ENCODE data around the gene GEMIN2.
"Not testable (repeated sequence)": the region's sequence is repeated elsewhere in the genome, so short reads cannot be mapped to it uniquely, and the experiment has no call there.

GEMIN2 gene

DNA sequence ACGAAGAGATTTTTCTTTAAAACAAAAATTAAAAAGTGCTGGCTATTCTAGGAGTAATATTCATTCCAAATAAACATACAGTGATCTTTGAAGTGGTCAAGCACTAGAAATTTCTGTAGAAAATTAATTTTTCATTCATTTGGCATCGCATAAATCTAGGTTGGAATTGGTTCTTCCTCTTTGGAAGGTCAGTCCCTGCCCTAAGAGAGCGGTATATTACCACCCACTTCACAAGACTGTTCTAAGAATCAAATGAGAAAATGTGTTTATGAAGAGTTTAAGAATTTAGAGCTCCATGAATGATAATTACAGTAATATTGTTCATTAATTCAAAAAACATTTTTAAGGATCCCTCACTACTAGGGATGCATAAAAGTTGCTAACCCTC, 444 bp upstream of the GEMIN2 start:
- DNase-seq: no peak

DNA sequence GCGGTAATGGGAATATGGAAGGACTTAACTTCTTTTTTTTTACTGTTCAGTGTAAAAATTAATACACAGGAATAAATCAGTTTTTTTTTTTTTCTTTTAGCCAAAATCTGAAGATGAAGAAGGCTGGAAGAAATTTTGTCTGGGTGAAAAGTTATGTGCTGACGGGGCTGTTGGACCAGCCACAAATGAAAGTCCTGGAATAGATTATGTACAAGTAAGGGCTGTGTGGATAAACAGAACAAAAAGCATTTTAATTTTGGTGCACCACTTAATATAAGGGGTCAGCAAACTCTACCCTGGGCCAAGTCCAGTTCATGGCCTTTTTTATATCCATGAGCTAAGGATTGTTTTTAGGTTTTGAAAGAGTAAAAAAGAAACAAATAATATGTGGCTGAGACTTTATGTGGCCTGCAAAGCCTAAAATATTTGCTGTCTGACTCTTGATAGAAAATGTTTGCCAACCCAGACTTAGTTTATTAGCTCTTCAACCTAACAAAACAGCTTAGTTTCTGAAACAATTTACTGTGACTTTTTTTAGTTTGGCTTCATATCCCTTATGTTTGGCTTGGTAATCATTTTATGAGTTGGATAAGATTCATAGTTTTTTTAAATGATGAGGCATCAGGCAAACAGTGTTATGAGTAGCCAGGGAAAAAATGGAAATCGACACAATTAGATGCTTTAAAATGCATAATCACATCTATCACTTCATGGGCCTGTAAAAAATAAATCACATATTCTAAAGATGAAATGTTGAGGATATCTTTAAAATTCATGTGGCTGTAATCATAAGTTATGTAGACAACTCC, 8.4 kb downstream of the GEMIN2 start:
- DNase-seq: no peak

DNA sequence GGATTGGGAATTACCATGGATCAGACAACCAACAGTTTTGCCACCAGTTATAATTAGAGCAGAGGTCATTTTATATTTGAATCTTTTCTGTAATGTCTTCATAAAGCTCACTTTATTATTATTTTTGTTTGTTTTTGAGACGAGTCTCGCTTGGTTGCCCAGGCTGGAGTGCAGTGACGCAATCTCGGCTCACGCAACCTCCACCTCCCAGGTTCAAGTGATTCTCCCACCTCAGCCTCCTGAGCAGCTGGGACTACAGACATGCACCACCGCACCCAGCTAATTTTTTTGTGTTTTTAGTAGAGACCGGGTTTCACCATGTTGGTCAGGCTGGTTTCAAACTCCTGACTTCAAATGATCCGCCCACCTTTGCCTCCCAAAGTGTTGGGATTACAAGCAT, 23.7 kb downstream of the GEMIN2 start:
- DNase-seq: not testable (repeated sequence)

DNA sequence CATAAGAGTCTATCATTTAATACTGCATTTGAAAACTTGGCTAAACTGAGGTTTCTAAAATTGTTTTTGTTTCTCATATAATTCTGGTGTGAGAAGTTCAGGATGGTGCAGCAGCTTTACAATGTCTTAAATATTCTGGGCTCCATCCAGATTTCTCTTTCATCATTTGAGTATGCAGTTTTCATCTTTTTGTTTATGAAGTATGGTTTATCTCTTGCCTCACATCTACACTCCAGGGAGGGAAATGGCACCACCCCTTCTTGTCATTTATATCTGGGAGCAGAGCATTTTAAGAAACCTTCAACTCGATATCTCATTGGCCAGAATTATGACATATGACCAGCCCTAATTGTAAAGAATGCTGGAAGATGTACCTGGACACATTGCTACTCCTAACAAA, 24.3 kb downstream of the GEMIN2 start:
- no peak for DNase-seq

DNA sequence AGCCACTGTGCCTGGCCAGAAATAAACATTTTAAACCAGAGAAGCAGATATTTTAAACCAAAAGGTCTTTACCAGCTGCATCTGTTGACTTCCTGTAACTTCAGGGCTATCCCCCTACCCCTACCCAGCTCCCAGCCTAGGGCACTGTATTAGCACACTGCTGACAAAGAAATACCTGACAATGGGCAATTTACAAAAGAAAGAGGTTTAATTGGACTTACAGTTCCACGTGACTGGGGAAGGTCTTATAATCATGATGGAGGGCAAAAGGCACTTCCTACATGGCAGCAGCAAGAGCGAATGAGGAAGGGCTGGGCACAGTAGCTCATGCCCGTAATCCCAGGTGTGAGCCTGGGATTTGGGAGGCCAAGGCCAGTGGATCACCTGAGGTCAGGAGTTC, 26.0 kb downstream of the GEMIN2 start:
- no peak for DNase-seq

DNA sequence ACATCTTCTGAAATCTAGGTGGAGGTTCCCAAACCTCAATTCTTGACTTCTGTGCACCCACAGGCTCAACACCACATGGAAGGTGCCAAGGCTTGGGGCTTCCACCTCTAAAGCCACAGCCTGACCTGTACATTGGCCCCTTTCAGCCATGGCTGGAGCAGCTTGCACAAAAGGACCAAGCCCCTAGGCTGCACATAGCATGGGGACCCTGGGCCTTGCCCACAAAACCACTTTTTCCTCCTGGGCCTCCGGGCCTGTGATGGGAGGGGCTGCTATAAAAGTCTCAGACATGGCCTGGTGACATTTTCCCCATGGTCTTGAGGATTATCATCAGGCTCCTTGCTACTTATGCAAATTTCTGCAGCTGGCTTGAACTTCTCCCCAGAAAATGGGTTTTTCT, 27.5 kb downstream of the GEMIN2 start:
- not testable (repeated sequence) for DNase-seq

DNA sequence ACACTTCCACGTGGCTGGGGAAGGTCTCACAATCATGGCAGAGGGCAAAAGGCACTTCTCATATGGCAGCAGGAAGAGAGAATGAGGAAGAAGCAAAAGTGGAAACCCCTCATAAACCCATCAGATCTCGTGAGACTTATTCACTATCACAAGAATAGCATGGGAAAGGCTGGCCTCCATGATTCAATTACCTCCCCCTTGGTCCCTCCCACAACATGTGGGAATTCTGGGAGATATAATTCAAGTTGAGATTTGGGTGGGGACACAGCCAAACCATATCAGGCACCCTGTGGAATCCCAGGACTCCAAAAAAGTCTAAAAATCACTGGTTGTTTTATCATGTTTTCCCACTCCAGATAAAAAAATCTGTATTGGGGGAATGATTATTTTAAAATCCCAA, 29.1 kb downstream of the GEMIN2 start:
- DNase-seq: not testable (repeated sequence)

DNA sequence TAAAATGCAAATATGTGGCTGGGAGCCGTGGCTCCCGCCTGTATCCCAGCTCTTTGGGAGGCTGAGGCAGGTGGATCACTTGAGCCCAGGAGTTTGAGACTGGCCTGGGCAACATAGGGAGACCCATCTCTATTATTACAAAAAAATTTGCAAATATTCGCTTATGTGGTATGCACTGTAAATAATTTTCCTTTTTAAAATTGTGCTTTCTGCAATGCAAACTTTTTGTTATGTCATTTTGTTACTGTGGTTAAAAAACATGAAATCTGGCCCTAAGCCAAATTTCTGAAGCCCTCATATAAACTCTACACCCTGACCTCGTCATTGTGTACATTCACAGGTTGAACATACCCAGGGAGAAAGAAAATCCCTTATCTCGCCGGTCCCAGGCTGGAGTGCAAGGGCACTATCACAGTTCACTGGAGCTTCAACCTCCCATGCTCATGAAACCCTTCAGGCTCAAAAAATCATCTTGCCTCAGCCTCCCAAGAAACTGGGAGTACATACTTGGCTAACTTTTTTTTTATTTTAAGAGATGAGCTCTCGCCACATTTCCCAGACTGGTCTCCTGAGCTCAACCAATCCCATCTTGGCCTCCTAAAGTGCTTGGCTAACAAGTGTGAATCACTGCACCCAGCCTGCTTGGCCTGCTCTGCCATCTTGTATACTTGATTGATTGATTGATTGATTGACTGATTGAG, 31.3 kb downstream of the GEMIN2 start:
- DNase-seq: no peak

DNA sequence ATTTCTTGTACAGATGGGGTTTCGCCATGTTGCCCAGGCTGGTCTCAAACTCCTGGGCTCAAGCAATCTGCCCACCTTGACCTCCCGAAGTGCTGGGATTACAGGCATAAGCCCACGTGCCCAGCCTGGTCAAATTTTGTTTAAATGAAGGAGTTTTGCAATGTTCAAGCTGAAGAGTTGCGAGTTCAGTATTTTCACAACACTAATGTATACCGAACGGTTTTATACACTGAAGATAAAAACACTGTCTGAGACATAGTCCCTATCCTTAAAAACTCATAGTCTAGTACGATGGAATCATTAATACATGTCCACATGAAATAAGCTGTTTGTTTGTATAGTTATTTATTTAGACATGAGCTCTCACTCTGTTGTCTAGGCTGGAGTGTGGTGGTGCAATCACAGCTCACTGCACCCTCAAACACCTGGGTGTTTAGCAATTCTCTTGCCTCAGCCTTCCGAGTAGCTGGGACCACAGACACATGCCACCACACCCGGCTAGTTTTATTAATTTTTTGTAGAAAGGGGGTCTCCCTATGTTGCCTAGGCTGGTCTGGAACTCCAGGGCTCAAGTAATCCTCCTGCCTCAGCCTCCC, 40.6 kb downstream of the GEMIN2 start:
- no peak for DNase-seq

DNA sequence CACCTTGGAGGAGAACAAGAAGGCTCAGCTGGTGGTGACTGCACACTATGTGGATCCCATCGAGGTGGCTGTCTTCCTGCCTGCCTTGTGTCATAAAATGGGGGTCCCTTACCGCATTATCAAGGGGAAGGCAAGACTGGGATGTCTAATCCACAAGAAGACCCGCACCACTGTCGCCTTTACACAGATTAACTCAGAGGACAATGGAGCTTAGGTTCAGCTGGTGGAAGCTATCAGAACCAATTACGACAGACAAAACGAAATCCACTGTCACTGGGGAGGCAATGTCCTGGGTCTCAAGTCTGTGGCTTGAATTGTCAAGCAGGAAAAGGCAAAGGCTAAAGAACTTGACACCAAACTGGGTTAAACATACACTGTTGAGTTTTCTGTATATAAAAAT, 43.4 kb downstream of the GEMIN2 start:
- no peak for DNase-seq

DNA sequence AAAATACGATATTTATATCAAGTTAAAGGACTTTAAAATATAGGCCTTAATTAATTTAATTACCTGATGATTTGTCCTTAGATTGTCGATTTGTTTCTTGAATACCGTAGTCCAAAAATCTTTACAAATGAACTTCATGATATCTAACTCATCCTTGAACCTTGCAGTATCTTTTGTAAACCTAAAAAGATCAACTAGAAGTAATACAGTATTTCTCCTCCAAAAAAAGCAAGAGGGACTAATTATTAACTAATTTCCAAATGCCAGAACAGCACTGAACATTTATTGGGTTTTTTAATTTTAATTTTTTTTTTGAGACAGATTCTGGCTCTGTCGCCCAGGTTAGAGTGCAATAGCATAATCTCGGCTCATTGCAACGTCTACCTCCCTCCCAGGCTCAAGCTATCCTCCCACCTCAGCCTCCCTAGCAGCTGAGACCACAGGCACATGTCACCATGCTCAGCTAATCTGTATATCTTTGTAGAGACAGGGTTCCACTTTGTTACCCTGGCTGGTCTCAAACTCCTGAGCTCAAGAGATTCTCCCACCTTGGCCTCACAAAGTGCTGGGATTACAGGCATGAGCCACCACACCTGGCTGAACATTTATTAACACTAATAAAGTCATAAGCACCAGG, 44.2 kb downstream of the GEMIN2 start:
- DNase-seq: no peak

DNA sequence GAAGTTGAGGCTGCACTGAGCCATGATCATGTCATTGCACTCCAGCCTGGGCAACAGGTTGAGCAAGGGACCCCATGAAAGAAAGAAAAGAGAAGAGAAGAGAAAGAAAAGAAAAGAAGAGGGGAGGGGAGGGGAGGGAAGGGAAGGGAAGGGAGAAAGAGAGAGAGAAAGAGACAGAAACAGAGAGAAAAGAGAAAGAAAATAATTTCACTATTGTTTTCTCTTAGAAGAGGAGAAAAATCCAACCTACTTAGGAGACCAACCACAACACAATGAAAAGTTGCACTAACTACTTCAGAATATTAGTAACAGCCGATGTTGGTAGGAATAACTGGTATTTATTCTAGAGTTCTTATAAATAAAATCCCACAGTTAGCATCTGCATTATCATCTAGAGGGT, 46.4 kb downstream of the GEMIN2 start:
- DNase-seq: no peak

DNA sequence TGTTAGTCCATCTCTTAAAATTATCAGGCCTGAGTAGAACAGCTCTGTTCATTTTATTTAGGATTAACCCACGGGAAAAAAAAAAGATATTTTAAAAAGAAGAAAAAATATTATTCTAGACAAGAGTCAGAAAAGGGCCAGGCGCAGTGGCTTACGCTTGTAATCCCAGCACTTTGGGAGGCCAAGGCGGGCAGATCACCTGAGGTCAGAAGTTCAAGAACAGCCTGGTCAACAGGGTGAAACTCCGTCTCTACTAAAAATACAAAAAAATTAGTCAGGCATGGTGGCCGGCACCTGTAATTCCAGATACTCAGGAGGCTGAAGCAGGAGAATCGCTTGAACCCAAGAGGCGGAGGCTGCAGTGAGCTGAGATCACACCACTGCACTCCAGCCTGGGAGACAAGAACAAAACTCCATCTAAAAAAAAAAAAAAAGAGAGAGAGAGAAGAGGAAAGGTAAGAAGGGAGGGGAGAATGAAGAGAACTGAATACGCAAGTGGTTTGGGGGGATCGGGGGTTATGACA, 53.7 kb downstream of the GEMIN2 start:
- DNase-seq: not testable (repeated sequence)

DNA sequence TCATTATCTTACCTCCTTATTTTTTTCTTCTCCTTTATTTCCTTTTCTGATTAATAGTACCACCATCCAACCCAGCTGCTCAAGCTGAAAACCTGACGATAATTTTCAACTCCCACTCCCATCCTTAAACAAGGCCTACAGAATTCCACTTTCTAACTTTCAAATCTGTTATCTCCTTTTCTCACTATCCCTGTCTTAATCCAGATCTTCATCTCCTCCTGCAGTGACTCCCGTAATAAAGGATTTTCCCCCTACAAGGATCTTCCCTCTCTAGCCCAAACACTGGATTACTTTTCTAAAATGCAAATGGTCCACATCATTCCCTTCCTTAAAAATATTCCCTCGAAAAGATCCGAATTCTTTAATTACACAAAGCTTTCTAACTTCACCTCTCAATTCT, 54.5 kb downstream of the GEMIN2 start:
- DNase-seq: no peak

DNA sequence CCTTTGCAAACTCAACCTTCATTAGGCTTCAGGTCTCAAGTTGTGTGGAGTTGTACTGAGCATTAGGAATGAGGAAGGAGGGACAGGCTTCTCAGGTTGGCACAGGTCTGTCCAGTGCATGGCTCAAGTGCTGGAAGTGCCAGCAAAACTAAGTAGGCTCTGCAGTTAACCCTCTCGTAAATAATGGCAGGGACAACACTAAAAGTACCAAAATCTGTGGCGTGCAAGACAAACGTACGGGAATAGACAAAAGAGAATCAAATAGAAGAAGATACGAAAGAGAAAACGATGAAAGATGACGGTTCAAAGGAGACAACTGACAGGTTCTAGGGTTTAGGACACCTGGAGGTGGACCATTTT, 55.4 kb downstream of the GEMIN2 start:
- no peak for DNase-seq

DNA sequence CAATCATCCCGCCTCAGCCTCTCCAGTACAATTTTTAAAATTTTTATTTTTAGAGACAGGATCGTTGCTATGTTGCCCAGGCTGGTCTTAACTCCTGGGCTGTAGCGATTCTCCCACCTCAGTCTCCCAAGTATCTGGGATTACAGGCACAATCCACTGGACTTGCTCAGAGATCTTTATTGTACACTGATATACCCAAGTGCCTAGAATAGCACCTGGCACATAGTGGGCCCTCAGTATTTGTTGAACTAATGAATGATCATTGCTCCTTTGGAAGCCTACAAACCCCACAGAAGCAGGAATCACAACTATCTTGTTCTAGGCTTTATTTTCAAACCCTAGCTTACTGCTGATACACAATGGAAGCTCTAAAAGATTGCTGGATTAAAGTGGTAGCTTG, 59.1 kb downstream of the GEMIN2 start:
- no peak for DNase-seq

DNA sequence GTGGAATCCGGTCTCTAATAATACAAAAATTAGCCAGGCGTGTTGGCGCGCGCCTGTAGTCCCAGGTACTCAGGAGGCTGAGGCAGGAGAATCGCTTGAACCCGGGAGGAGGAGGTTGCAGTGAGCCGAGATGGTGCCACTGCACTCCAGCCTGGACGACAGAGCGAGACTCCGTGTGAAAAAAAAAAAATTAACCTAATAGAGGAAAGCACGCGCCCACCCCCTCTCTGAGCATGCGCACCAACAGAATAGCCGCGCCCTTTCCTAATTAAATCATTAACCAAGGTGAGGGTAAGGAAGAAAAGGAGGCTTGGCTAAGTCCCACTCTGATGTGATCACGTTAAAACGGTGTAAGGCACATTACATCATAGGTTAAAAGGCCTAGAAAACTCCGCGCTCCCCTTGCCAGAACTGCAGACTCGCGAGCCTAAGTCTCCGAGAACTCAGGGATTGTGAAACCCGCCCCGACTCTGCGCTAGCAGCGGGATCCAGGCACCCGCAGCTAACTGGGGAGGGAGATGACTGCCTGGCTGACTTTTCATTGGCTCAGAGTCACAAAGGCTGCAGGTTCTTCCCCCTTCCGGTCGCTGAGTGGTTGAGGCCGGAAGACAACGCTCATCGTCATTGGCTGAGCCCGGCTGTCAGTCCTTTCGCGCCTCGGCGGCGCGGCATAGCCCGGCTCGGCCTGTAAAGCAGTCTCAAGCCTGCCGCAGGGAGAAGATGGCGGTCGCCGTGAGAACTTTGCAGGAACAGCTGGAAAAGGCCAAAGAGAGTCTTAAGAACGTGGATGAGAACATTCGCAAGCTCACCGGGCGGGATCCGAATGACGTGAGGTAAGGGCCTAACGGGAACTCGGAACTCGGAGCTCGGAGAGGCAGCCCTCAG, 60.7 kb downstream of the GEMIN2 start, which contains the start of gene PNN:
Gene PNN (plus strand): TSS at position 695 of the 885 bp plus-strand sequence. CDS start 26 bp downstream, at position 721.
- DNase-seq: peak; percentile 99

DNA sequence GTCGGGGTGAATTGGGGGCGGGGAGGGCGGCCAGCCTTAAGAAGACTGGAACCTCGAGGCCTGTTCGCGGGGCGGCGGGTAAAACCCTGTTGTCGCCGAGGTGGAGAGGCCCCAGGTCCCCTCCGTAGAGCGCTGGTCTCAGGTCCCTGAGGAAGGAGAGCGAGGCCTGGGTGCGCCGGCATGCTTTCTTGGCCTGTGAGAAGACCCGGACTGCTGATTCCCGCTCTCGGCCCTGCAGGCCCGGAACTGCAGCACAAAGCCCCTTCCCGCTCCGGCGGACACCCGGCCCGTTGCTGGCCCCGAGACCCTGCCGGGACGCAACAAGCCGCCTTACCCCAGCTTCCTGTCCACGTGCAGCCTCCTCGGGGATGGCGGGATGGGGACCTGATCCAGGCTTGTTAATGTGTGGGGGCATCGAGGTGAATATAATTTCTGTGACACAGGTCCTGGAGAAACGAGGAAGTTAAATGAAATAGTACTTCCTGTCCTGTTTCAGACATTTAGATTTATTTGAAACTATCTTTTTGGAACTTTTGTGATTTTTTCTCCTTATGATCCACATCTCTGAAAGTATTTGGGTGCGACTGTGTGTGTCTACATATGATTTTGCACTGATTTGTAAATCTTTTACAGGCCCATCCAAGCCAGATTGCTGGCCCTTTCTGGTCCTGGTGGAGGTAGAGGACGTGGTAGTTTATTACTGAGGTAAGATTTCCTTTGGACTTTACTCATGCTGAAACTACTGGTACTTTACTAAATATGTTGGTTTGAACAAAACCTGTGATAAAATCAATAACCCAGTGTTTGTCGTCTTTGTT, 61.5 kb downstream of the GEMIN2 start:
- peak; percentile 62 for DNase-seq

DNA sequence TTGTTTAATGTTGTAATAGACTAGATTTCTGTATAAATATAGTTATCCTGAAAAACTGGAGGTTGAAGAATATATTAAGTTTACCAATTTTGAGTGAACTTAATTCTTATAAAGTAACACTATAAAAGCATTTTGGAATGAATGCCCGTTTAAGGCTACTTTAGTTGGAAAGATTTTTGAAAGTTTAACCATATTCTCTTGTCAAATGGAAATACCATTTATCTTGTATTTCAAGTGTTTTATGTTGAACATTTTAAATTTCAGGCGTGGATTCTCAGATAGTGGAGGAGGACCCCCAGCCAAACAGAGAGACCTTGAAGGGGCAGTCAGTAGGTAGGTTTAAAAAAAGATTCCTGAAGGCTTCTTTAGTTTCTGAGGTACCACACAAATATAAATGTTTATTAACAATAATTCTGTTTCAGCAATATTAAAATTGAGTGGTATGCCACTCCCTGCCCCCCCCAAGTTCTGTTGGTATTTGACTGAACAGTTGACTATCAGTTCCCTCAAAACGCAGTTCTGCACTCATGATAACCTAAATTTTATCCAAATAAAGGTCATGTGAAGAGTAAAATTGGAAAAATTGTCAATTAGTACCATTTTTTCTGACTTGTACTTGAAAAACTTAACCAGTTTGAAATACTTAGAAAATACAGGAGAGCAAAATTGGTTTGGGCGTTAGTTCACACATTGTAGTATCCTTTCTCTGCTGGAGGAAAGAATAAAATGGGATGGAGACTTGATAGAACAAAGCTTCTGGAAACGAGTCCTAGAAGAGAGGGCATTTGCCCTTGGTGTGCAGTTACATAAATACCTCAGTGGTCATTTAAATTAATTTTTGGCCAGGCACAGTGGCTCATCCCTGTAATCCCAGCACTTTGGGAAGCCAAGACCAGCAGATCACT, 62.4 kb downstream of the GEMIN2 start:
- no peak for DNase-seq

DNA sequence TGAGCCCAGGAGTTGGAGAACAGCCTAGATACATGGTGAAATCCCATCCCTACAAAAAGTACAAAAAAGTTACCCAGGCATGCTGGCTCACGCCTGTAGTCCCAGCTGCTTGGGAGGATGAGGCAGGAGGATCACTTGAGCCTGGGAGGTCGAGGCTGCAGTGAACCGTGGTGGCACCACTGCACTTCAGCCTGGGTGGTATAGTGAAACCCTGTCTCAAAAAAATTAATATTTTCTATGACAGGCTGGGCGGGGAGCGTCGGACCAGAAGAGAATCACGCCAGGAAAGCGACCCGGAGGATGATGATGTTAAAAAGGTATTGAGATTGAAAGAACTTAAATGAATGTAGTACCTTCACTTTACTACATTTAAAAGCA, 63.0 kb downstream of the GEMIN2 start:
- no peak for DNase-seq
